Chondrocyte (in vitro differentiated cells): ENCODE measurements around the gene M1AP. TPM values are rescaled to one million over a fixed set of nuclear protein-coding genes. Genes with fewer than 3 reads are reported as not detected.
A peak's percentile ranks its signal among the peaks of the same experiment; 100 is the strongest.

Experiments used
- DNase-seq: peaks from one replicate; pipeline ENCODE4 v3.0.0; 2021; ENCODE audit warnings: mixed read lengths, low spot score
- H3K27ac Mint-ChIP-seq: one replicate; pipeline ENCODE4 v1.8.0; 2021; ENCODE audit warnings: mild to moderate bottlenecking, moderate library complexity, mixed read lengths; ENCODE audit not compliant: unreplicated experiment
- H3K27me3 Mint-ChIP-seq: 2 replicates; pipeline ENCODE4 v1.8.0; 2021; ENCODE audit warnings: low read depth, mixed read lengths
- H3K36me3 Mint-ChIP-seq: 2 replicates; pipeline ENCODE4 v1.8.0; 2021; ENCODE audit warnings: low read depth, mixed read lengths
- H3K4me1 Mint-ChIP-seq: 2 replicates; pipeline ENCODE4 v1.8.0; 2021; ENCODE audit warnings: low read depth, mild to moderate bottlenecking, mixed read lengths
- H3K4me3 Mint-ChIP-seq: one replicate; pipeline ENCODE4 v1.8.0; 2021; ENCODE audit warnings: mild to moderate bottlenecking, moderate library complexity, mixed read lengths; ENCODE audit not compliant: unreplicated experiment
- H3K9me3 Mint-ChIP-seq: 2 replicates; pipeline ENCODE4 v1.8.0; 2021; ENCODE audit warnings: low read depth, mixed read lengths
- CTCF ChIP-seq: fragments of 200-600 bp; sonication (generic); IDR thresholded peaks from 2 replicates; pipeline ENCODE4 v1.5.0; 2021; ENCODE audit warnings: antibody characterized with exemption, mild to moderate bottlenecking, moderate library complexity
- total RNA-seq: library from RNA; stranded (reverse); gene quantifications from 3 replicates; pipeline ENCODE4 v1.2.1, GENCODE V29; 2021

M1AP gene
- total RNA-seq, 1 donor from 2014 or later = 0.35 TPM

GRCh38 chr2:74538881-74539339 is 109.2 kb downstream of the M1AP start:
- Mint-ChIP-seq H3K4me3 (no peak overlapping the region), H3K9me3 (no peaks in the 10 kb centered on the region), H3K4me1 (no peaks in the 10 kb centered on the region), H3K27me3 (no peaks in the 10 kb centered on the region), H3K27ac (no peak overlapping the region), H3K36me3 (peaks cover 17% of the 10 kb centered on the region)
- no peak for TF ChIP-seq CTCF
- peak; percentile 33 for DNase-seq

- Mint-ChIP-seq H3K27ac (peak overlapping the region; percentile 25), H3K4me1 (peaks cover 7% of the 10 kb centered on the region), H3K36me3 (peaks cover 19% of the 10 kb centered on the region), H3K4me3 (no peak overlapping the region), H3K27me3 (no peaks in the 10 kb centered on the region), H3K9me3 (no peaks in the 10 kb centered on the region)
- TF ChIP-seq CTCF = no peak
- peak; percentile 21 for DNase-seq
Measured at GRCh38 chr2:74537140-74537539, 111.0 kb downstream of the M1AP start.

- Mint-ChIP-seq H3K36me3 (peaks cover 17% of the 10 kb centered on the region), H3K9me3 (no peaks in the 10 kb centered on the region), H3K27ac (peak overlapping the region; percentile 36), H3K4me1 (peaks cover 14% of the 10 kb centered on the region), H3K27me3 (no peaks in the 10 kb centered on the region), H3K4me3 (no peak overlapping the region)
- DNase-seq = peak; percentile 88
- TF ChIP-seq CTCF = no peak
Measured at GRCh38 chr2:74536166-74536950, 111.8 kb downstream of the M1AP start.

GRCh38 chr2:74535440-74535965 is 112.6 kb downstream of the M1AP start:
- peaks cover 13% of the 10 kb centered on the region for H3K36me3 Mint-ChIP-seq
- H3K4me1 Mint-ChIP-seq = peaks cover 20% of the 10 kb centered on the region
- DNase-seq = peak; percentile 69
- no peaks in the 10 kb centered on the region for H3K9me3 Mint-ChIP-seq
- no peaks in the 10 kb centered on the region for H3K27me3 Mint-ChIP-seq
- no peak for TF ChIP-seq CTCF
- no peak overlapping the region for H3K4me3 Mint-ChIP-seq
- peak overlapping the region; percentile 63 for H3K27ac Mint-ChIP-seq

GRCh38 chr2:74534411-74534810 is 113.7 kb downstream of the M1AP start:
- H3K36me3 Mint-ChIP-seq = peaks cover 13% of the 10 kb centered on the region
- no peak for TF ChIP-seq CTCF

More at GRCh38 chr2:74534411-74534810, 113.7 kb downstream of the M1AP start:
- DNase-seq = peak; percentile 75
- H3K4me1 Mint-ChIP-seq = peaks cover 20% of the 10 kb centered on the region
- no peaks in the 10 kb centered on the region for H3K27me3 Mint-ChIP-seq
- H3K9me3 Mint-ChIP-seq = no peaks in the 10 kb centered on the region
- H3K27ac Mint-ChIP-seq = no peak overlapping the region
- H3K4me3 Mint-ChIP-seq = no peak overlapping the region
